Esophagus muscularis mucosa (tissue), 4 donors: ENCODE data around the gene ACTMAP.

Experiments
- EP300 ChIP-seq: sonication (generic); formaldehyde crosslinking; IDR thresholded peaks from one replicate; pipeline ENCODE4 v1.6.1; 2017; ENCODE audit warnings: antibody characterized with exemption
- POLR2A ChIP-seq: fragments of 450-650 bp; IDR thresholded peaks from one replicate; pipeline ENCODE4 v1.6.1; 2017; ENCODE audit warnings: antibody characterized with exemption, moderate library complexity, mild to moderate bottlenecking, low read depth
- POLR2AphosphoS5 ChIP-seq, 2 donors: sonication (generic); formaldehyde crosslinking; IDR thresholded peaks; one replicate each; pipeline ENCODE4 v1.6.1; 2017; ENCODE audit warnings: antibody characterized with exemption in 2 of 2
- TF ChIP-seq, protein P1 (sequence below), 3 experiments: fragments of 200-600 bp in 2 of 3; fragments of 450-650 bp in 1 of 3; sonication (generic) in 2 of 3; IDR thresholded peaks; one replicate each; pipeline ENCODE4 v1.5.1; 2017 to 2019; ENCODE audit warnings: antibody characterized with exemption in 3 of 3, mild to moderate bottlenecking in 2 of 3, moderate library complexity in 1 of 3

DNA sequence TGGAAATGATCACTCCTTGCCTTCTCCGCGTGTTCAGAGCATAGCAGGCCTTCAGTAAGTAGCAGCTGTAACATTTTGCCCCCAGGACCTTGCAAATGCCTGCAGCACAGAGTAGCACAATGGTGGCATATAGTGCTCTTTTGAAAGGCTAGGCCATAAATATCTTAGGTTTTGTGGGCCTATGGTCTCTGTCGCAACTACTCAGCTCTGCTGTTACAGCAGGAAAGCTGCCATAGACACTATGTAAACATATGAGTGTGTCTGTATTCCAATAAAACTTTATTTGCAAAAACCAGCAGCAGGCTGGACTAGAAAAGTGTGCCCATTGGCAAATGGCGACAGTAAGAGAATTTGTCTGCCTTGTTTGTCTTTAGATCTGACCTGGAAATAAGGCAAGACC is 24.0 kb downstream of the ACTMAP start:
- TF ChIP-seq POLR2A: no peak
- TF ChIP-seq, protein P1, sequence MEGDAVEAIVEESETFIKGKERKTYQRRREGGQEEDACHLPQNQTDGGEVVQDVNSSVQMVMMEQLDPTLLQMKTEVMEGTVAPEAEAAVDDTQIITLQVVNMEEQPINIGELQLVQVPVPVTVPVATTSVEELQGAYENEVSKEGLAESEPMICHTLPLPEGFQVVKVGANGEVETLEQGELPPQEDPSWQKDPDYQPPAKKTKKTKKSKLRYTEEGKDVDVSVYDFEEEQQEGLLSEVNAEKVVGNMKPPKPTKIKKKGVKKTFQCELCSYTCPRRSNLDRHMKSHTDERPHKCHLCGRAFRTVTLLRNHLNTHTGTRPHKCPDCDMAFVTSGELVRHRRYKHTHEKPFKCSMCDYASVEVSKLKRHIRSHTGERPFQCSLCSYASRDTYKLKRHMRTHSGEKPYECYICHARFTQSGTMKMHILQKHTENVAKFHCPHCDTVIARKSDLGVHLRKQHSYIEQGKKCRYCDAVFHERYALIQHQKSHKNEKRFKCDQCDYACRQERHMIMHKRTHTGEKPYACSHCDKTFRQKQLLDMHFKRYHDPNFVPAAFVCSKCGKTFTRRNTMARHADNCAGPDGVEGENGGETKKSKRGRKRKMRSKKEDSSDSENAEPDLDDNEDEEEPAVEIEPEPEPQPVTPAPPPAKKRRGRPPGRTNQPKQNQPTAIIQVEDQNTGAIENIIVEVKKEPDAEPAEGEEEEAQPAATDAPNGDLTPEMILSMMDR (IDR thresholded peaks at IDR 0.05): no peak
- TF ChIP-seq POLR2AphosphoS5 (IDR thresholded peaks at IDR 0.05): no peak
- TF ChIP-seq EP300: no peak
